GM23248 (cell line): Measurements from ENCODE around the gene INTS6L. TPM values are rescaled to one million over a fixed set of nuclear protein-coding genes. Genes with fewer than 3 reads are reported as not detected.

Source experiments
- DNase-seq: peaks from one replicate; pipeline ENCODE4 v3.0.0-alpha.2; 2015
- H2AFZ ChIP-seq: fragments of 200-600 bp; sonication (generic); 2 replicates; pipeline ENCODE4 v1.6.1; 2016; ENCODE audit warnings: antibody characterized with exemption
- H3F3A ChIP-seq: fragments of 200-600 bp; sonication (generic); 2 replicates; pipeline ENCODE4 v1.6.1; 2016; ENCODE audit warnings: mild to moderate bottlenecking, antibody characterized with exemption, mixed run types; ENCODE audit not compliant: insufficient read depth
- H3K27ac ChIP-seq: fragments of 200-600 bp; sonication (generic); 2 replicates; pipeline ENCODE4 v1.5.1; 2016; ENCODE audit warnings: mild to moderate bottlenecking
- H3K27me3 ChIP-seq: fragments of 200-600 bp; sonication (generic); replicated peaks from 2 replicates; pipeline ENCODE4 v1.6.1; 2016; ENCODE audit warnings: mild to moderate bottlenecking; ENCODE audit not compliant: insufficient read depth
- H3K36me3 ChIP-seq: fragments of 200-600 bp; sonication (generic); 2 replicates; pipeline ENCODE4 v1.6.1; 2016; ENCODE audit warnings: low read depth, mild to moderate bottlenecking
- H3K4me1 ChIP-seq: fragments of 200-600 bp; sonication (generic); 2 replicates; pipeline ENCODE4 v1.6.1; 2016; ENCODE audit warnings: mild to moderate bottlenecking; ENCODE audit not compliant: insufficient read depth
- H3K4me2 ChIP-seq: fragments of 200-600 bp; sonication (generic); one replicate; pipeline ENCODE4 v1.6.1; 2016; ENCODE audit warnings: mild to moderate bottlenecking; ENCODE audit not compliant: unreplicated experiment
- H3K4me3 ChIP-seq: fragments of 200-600 bp; sonication (generic); 2 replicates; pipeline ENCODE4 v1.5.1; 2016; ENCODE audit warnings: mild to moderate bottlenecking
- H3K79me2 ChIP-seq: fragments of 200-600 bp; sonication (generic); 2 replicates; pipeline ENCODE4 v1.6.1; 2016; ENCODE audit warnings: mild to moderate bottlenecking; ENCODE audit not compliant: insufficient read depth
- H3K9ac ChIP-seq: fragments of 200-600 bp; sonication (generic); 2 replicates; pipeline ENCODE4 v1.6.1; 2016; ENCODE audit warnings: mild to moderate bottlenecking
- H3K9me2 ChIP-seq: fragments of 200-600 bp; sonication (generic); 2 replicates; pipeline ENCODE4 v1.6.1; 2016; ENCODE audit warnings: mixed run types, mild to moderate bottlenecking, moderate library complexity; ENCODE audit not compliant: insufficient read depth
- H3K9me3 ChIP-seq: fragments of 200-600 bp; sonication (generic); one replicate; pipeline ENCODE4 v1.6.1; 2017; ENCODE audit warnings: low read depth
- H4K20me1 ChIP-seq: fragments of 200-600 bp; sonication (generic); 2 replicates; pipeline ENCODE4 v1.6.0; 2016; ENCODE audit not compliant: insufficient read depth
- EZH2 ChIP-seq: fragments of 200-600 bp; sonication (generic); IDR thresholded peaks from 2 replicates; pipeline ENCODE4 v1.6.1; 2018; ENCODE audit warnings: antibody characterized with exemption, mild to moderate bottlenecking; ENCODE audit not compliant: insufficient read depth, poor library complexity, severe bottlenecking
- EZH2phosphoT487 ChIP-seq: fragments of 200-600 bp; sonication (generic); IDR thresholded peaks from 2 replicates; pipeline ENCODE4 v1.6.1; 2018; ENCODE audit warnings: antibody characterized with exemption, moderate library complexity, mild to moderate bottlenecking, low read depth; ENCODE audit not compliant: insufficient read depth
- WGBS, 2 experiments: methylation state at CpG; one replicate each; pipeline ENCODE4 v1.1.6; 2015 to 2017; ENCODE audit warnings: low lambda C conversion rate in 2 of 2, low coverage in 1 of 2; ENCODE audit errors: missing lambda C conversion rate in 2 of 2; 5-methylcytosine and 5-hydroxymethylcytosine counted together
- in situ Hi-C: fragments of 300-500 bp; cut with MboI; formaldehyde crosslinking; loops from 2 replicates; pipeline ENCODE4 v1.15.0; 2020
- polyA plus RNA-seq: library from polyadenylated mRNA; unstranded; fragments of >200 nt; fragmentation: Nextera tagmentation; extraction: Ambion mirVana; gene quantifications from 2 replicates; pipeline ENCODE4 v1.2.1, GENCODE V29; 2016
- total RNA-seq: library from RNA; depleted of rRNA; stranded (reverse); fragments of >200 nt; shearing (Covaris generic); gene quantifications from 2 replicates; pipeline ENCODE4 v1.2.3, GENCODE V29; 2014; rRNA removed

The INTS6L gene
- 1.9 and 4.4 TPM in 2 replicates for total RNA-seq
- 1.1 and 1.2 TPM in 2 replicates for polyA plus RNA-seq

- Histone ChIP-seq H3K9ac (peak within 1 kb of the TSS; percentile 97), H3K4me1 (no peaks in the 10 kb centered on the region), H3F3A (0 out of 2 replicates have a peak, but pooled peaks cover 4% of the 10 kb centered on the region), H3K79me2 (no peaks in the 10 kb centered on the region), H3K9me3 (no peaks in the 10 kb centered on the region), H2AFZ (peak within 1 kb of the TSS; percentile 98), H3K27ac (peak within 1 kb of the TSS; percentile 82), H3K36me3 (no peaks in the 10 kb centered on the region), H3K9me2 (no peaks in the 10 kb centered on the region), H3K27me3 (no peaks in the 10 kb centered on the region), H4K20me1 (no peaks in the 10 kb centered on the region), H3K4me2 (peak within 1 kb of the TSS; percentile 88), H3K4me3 (peak within 1 kb of the TSS; percentile 82)
- WGBS, 2 experiments: 1 to 6% methylated on average over 10 to 36 of the region's 50 CpGs
- peak; percentile 87 for DNase-seq
- TF ChIP-seq EZH2: no peak
- TF ChIP-seq EZH2phosphoT487: no peak
- in situ Hi-C loops: no loop called here
Measured at GRCh38 chrX:135520553-135521404, at the start of gene INTS6L. TSS of gene INTS6L (plus strand) at chrX:135520660. CDS start at chrX:135520993, 333 bp downstream.

GRCh38 chrX:135476378-135476777 is 44.1 kb upstream of the INTS6L start:
- 29 to 32% methylated on average over 3 of the region's 3 CpGs for WGBS, 2 experiments
- no peak overlapping the region for H2AFZ ChIP-seq
- in situ Hi-C loops: no loop called here

GRCh38 chrX:135477576-135477975 is 42.9 kb upstream of the INTS6L start:
- H3K4me3 ChIP-seq: no peak overlapping the region
- no peaks in the 10 kb centered on the region for H3F3A ChIP-seq
- 0% methylated on average over 3 of the region's 3 CpGs for WGBS, 2 experiments
- no peaks in the 10 kb centered on the region for H3K9me3 ChIP-seq
- H2AFZ ChIP-seq: no peak overlapping the region
- H3K79me2 ChIP-seq: no peaks in the 10 kb centered on the region
- H3K27me3 ChIP-seq: no peaks in the 10 kb centered on the region
- in situ Hi-C loops: no loop called here
- H3K27ac ChIP-seq: no peak overlapping the region
- no peaks in the 10 kb centered on the region for H3K4me1 ChIP-seq
- no peaks in the 10 kb centered on the region for H3K36me3 ChIP-seq
- H3K4me2 ChIP-seq: no peak overlapping the region
- H3K9ac ChIP-seq: no peak overlapping the region
- peak; percentile 55 for DNase-seq
- H3K9me2 ChIP-seq: no peaks in the 10 kb centered on the region
- TF ChIP-seq EZH2phosphoT487 (no peak), EZH2 (no peak)
- H4K20me1 ChIP-seq: no peaks in the 10 kb centered on the region

More at GRCh38 chrX:135476378-135476777, 44.1 kb upstream of the INTS6L start:
- H3K4me1 ChIP-seq: no peaks in the 10 kb centered on the region
- no peaks in the 10 kb centered on the region for H3K9me2 ChIP-seq
- no peak overlapping the region for H3K4me3 ChIP-seq
- no peaks in the 10 kb centered on the region for H3K79me2 ChIP-seq
- no peaks in the 10 kb centered on the region for H3K27me3 ChIP-seq
- H3F3A ChIP-seq: no peaks in the 10 kb centered on the region
- H3K4me2 ChIP-seq: no peak overlapping the region
- no peak overlapping the region for H3K27ac ChIP-seq
- no peaks in the 10 kb centered on the region for H3K36me3 ChIP-seq
- H3K9me3 ChIP-seq: no peaks in the 10 kb centered on the region
- H3K9ac ChIP-seq: no peak overlapping the region
- H4K20me1 ChIP-seq: no peaks in the 10 kb centered on the region
- no peak for TF ChIP-seq EZH2
- no peak for TF ChIP-seq EZH2phosphoT487
- DNase-seq: no peak

- no peaks in the 10 kb centered on the region for H3K4me1 ChIP-seq
- DNase-seq: no peak
- H3K27ac ChIP-seq: no peak overlapping the region
- no peaks in the 10 kb centered on the region for H3K36me3 ChIP-seq
- H3K9ac ChIP-seq: no peak overlapping the region
- 42 to 50% methylated on average over 6 to 7 of the region's 7 CpGs for WGBS, 2 experiments
- no peaks in the 10 kb centered on the region for H3K9me2 ChIP-seq
- H3K4me2 ChIP-seq: no peak overlapping the region
- no peaks in the 10 kb centered on the region for H4K20me1 ChIP-seq
- in situ Hi-C loops: no loop called here
- H2AFZ ChIP-seq: no peak overlapping the region
- TF ChIP-seq EZH2 (no peak), EZH2phosphoT487 (no peak)
- H3F3A ChIP-seq: no peaks in the 10 kb centered on the region
- no peak overlapping the region for H3K4me3 ChIP-seq
- no peaks in the 10 kb centered on the region for H3K9me3 ChIP-seq
- H3K27me3 ChIP-seq: no peaks in the 10 kb centered on the region
- no peaks in the 10 kb centered on the region for H3K79me2 ChIP-seq
Measured at GRCh38 chrX:135480076-135480475, 40.4 kb upstream of the INTS6L start.
